ENCODE results near the gene MPP2. TPM values are rescaled to one million over a fixed set of nuclear protein-coding genes. Genes with fewer than 3 reads are reported as not detected.
A peak's percentile ranks its signal among the peaks of the same experiment; 100 is the strongest.
"Not testable (repeated sequence)": the region's sequence is repeated elsewhere in the genome, so short reads cannot be mapped to it uniquely, and the experiment has no call there.

Gene MPP2
- total RNA-seq, 8 experiments from 2014 or later, result 0.25 to 26.9 (median 18.2) TPM

GRCh38 chr17:43907998-43908721, 824 bp upstream of the MPP2 start:
- WGBS, 10 experiments, result 0 to 37% (median 8%) methylated on average over 2 to 19 of the region's 26 CpGs; no CpG with 5 or more reads in 3 of the 10 experiments
- in situ Hi-C loops (cut with MboI; ENCODE audit: low pct_unique_long_range_greater_than_20kb in 2 of 9, low sequenced_read_pairs in 9 of 9, unreplicated experiment in 9 of 9), result no loop called here
- H3K27ac ChIP-seq, result peak overlapping the region in 1 of 2 donors; percentile 91

GRCh38 chr17:43906951-43907424, 348 bp downstream of the MPP2 start:
- WGBS, 10 experiments, result 0% methylated on average over 7 of the region's 29 CpGs; no CpG with 5 or more reads in 9 of the 10 experiments

More at GRCh38 chr17:43907998-43908721, 824 bp upstream of the MPP2 start:
- H3K4me3 ChIP-seq, result peak overlapping the region; percentile 58 to 87 (median 80)
- ATAC-seq (replicated peaks in 6 of 8), result peak; percentile 31 to 64 (median 37)
- peaks cover 13 to 14% of the 10 kb centered on the region in 2 donors for H3K4me1 ChIP-seq (replicated peaks in 1 of 2)

GRCh38 chr17:43905985-43906852, 1.1 kb downstream of the MPP2 start:
- WGBS, 10 experiments, result 0% methylated on average over 3 to 5 of the region's 37 CpGs; no CpG with 5 or more reads in 5 of the 10 experiments
- Histone ChIP-seq H3K4me1 (replicated peaks in 1 of 2) (peaks cover 21 to 28% of the 10 kb centered on the region in 2 donors), H3K4me3 (peak overlapping the region; percentile 58 to 87 (median 80)), H3K27ac (peak overlapping the region; percentile 81 to 91)
- ATAC-seq (replicated peaks in 6 of 8), result peak; percentile 18 to 83 (median 78)
- in situ Hi-C loops (cut with MboI; ENCODE audit: low pct_unique_long_range_greater_than_20kb in 2 of 9, low sequenced_read_pairs in 9 of 9, unreplicated experiment in 9 of 9), result no loop called here

More at GRCh38 chr17:43906951-43907424, 348 bp downstream of the MPP2 start:
- in situ Hi-C loops (cut with MboI; ENCODE audit: low pct_unique_long_range_greater_than_20kb in 2 of 9, low sequenced_read_pairs in 9 of 9, unreplicated experiment in 9 of 9), result no loop called here
- Histone ChIP-seq H3K4me1 (replicated peaks in 1 of 2) (peaks cover 14 to 21% of the 10 kb centered on the region in 2 donors), H3K27ac (peak overlapping the region; percentile 81 to 91), H3K4me3 (peak overlapping the region; percentile 58 to 87 (median 80))
- peak in 6 of 8 experiments; percentile 10 to 45 (median 38) for ATAC-seq (replicated peaks in 6 of 8)

GRCh38 chr17:43905400-43905984, 1.8 kb downstream of the MPP2 start:
- Histone ChIP-seq H3K4me1 (replicated peaks in 1 of 2) (peaks cover 26 to 33% of the 10 kb centered on the region in 2 donors), H3K27ac (peak overlapping the region; percentile 81 to 91), H3K4me3 (peak overlapping the region; percentile 58 to 87 (median 80))
- no peak for ATAC-seq (replicated peaks in 6 of 8)
- WGBS, 10 experiments, result 0% methylated on average over 2 of the region's 3 CpGs; no CpG with 5 or more reads in 9 of the 10 experiments
- in situ Hi-C loops (cut with MboI; ENCODE audit: low pct_unique_long_range_greater_than_20kb in 2 of 9, low sequenced_read_pairs in 9 of 9, unreplicated experiment in 9 of 9), result no loop called here

- no peak for ATAC-seq (replicated peaks in 6 of 8)
- H3K27ac ChIP-seq, result no peak overlapping the region
- H3K4me3 ChIP-seq, result no peak overlapping the region
- peaks cover 28 to 32% of the 10 kb centered on the region in 2 donors for H3K4me1 ChIP-seq (replicated peaks in 1 of 2)
- 33 to 40% (median 40%) methylated on average over 1 to 3 of the region's 7 CpGs; no CpG with 5 or more reads in 7 of the 10 experiments for WGBS, 10 experiments
- in situ Hi-C loops (cut with MboI; ENCODE audit: low pct_unique_long_range_greater_than_20kb in 2 of 9, low sequenced_read_pairs in 9 of 9, unreplicated experiment in 9 of 9), result no loop called here
These were observed 5.3 kb downstream of the MPP2 start for GRCh38 chr17:43901861-43902589.

- 0 to 100% (median 39%) methylated on average over 1 to 5 of the region's 13 CpGs; no CpG with 5 or more reads in 4 of the 10 experiments for WGBS, 10 experiments
- no peak overlapping the region for H3K27ac ChIP-seq
These were observed 6.2 kb downstream of the MPP2 start for GRCh38 chr17:43900858-43901754.

GRCh38 chr17:43900183-43900857, 7.0 kb downstream of the MPP2 start:
- Histone ChIP-seq H3K4me3 (peak overlapping the region; percentile 37 to 46 (median 40)), H3K27ac (no peak overlapping the region), H3K4me1 (replicated peaks in 1 of 2) (peaks cover 22 to 27% of the 10 kb centered on the region in 2 donors)
- peak; percentile 98 to 100 (median 98) for ATAC-seq (replicated peaks in 6 of 8)
- in situ Hi-C loops (cut with MboI; ENCODE audit: low pct_unique_long_range_greater_than_20kb in 2 of 9, low sequenced_read_pairs in 9 of 9, unreplicated experiment in 9 of 9), result no loop called here
- WGBS, 10 experiments, result 3 to 5% (median 4%) methylated on average over 4 to 6 of the region's 31 CpGs; no CpG with 5 or more reads in 7 of the 10 experiments

More at GRCh38 chr17:43900858-43901754, 6.2 kb downstream of the MPP2 start:
- peak in 6 of 8 experiments; percentile 4 to 25 (median 22) for ATAC-seq (replicated peaks in 6 of 8)
- in situ Hi-C loops (cut with MboI; ENCODE audit: low pct_unique_long_range_greater_than_20kb in 2 of 9, low sequenced_read_pairs in 9 of 9, unreplicated experiment in 9 of 9), result no loop called here
- Histone ChIP-seq H3K4me1 (replicated peaks in 1 of 2) (peaks cover 28 to 32% of the 10 kb centered on the region in 2 donors), H3K4me3 (peak overlapping the region; percentile 37 to 46 (median 40))

- ATAC-seq (replicated peaks in 6 of 8), result no peak
- in situ Hi-C loops (cut with MboI; ENCODE audit: low pct_unique_long_range_greater_than_20kb in 2 of 9, low sequenced_read_pairs in 9 of 9, unreplicated experiment in 9 of 9), result no loop called here
- WGBS, 10 experiments, result no CpG with 5 or more reads among the region's 1 CpG
- peaks cover 19 to 24% of the 10 kb centered on the region in 2 donors for H3K4me1 ChIP-seq (replicated peaks in 1 of 2)
- H3K27ac ChIP-seq, result no peak overlapping the region
- H3K4me3 ChIP-seq, result no peak overlapping the region
These were observed 8.9 kb downstream of the MPP2 start for GRCh38 chr17:43898446-43898845.

GRCh38 chr17:43897831-43898230, 9.5 kb downstream of the MPP2 start:
- no peak overlapping the region for H3K4me3 ChIP-seq
- 40 to 100% (median 92%) methylated on average over 1 to 2 of the region's 3 CpGs; no CpG with 5 or more reads in 5 of the 10 experiments for WGBS, 10 experiments
- no peak overlapping the region for H3K27ac ChIP-seq
- no peak for ATAC-seq (replicated peaks in 6 of 8)
- in situ Hi-C loops (cut with MboI; ENCODE audit: low pct_unique_long_range_greater_than_20kb in 2 of 9, low sequenced_read_pairs in 9 of 9, unreplicated experiment in 9 of 9), result no loop called here
- peaks cover 19 to 24% of the 10 kb centered on the region in 2 donors for H3K4me1 ChIP-seq (replicated peaks in 1 of 2)

GRCh38 chr17:43894494-43894893, 12.8 kb downstream of the MPP2 start:
- H3K4me3 ChIP-seq; H3K27ac ChIP-seq; in situ Hi-C loops (cut with MboI; ENCODE audit: low pct_unique_long_range_greater_than_20kb in 2 of 9, low sequenced_read_pairs in 9 of 9, unreplicated experiment in 9 of 9); ATAC-seq (replicated peaks in 6 of 8); H3K4me1 ChIP-seq (replicated peaks in 1 of 2): not testable (repeated sequence)
- WGBS, 10 experiments, result 53 to 100% methylated on average over 1 to 3 of the region's 4 CpGs; no CpG with 5 or more reads in 8 of the 10 experiments

- peaks cover 0 to 6% of the 10 kb centered on the region in 2 donors for H3K4me1 ChIP-seq (replicated peaks in 1 of 2)
- in situ Hi-C loops (cut with MboI; ENCODE audit: low pct_unique_long_range_greater_than_20kb in 2 of 9, low sequenced_read_pairs in 9 of 9, unreplicated experiment in 9 of 9), result no loop called here
- WGBS, 10 experiments, result 0 to 39% (median 27%) methylated on average over 1 to 4 of the region's 4 CpGs; no CpG with 5 or more reads in 2 of the 10 experiments
- no peak for ATAC-seq (replicated peaks in 6 of 8)
- H3K4me3 ChIP-seq, result no peak overlapping the region
- H3K27ac ChIP-seq, result no peak overlapping the region
These were observed 14.7 kb downstream of the MPP2 start for GRCh38 chr17:43892647-43892952.

Data from motor neuron (in vitro differentiated cells).